Fibroblast of skin of right biceps (primary cell): Measurements from ENCODE around the gene TNS3.
"Not testable (repeated sequence)": the region's sequence is repeated elsewhere in the genome, so short reads cannot be mapped to it uniquely, and the experiment has no call there.

Source experiments
- DNase-seq: peaks from one replicate; pipeline ENCODE4 v3.0.0-alpha.2; 2013

The TNS3 gene

DNA sequence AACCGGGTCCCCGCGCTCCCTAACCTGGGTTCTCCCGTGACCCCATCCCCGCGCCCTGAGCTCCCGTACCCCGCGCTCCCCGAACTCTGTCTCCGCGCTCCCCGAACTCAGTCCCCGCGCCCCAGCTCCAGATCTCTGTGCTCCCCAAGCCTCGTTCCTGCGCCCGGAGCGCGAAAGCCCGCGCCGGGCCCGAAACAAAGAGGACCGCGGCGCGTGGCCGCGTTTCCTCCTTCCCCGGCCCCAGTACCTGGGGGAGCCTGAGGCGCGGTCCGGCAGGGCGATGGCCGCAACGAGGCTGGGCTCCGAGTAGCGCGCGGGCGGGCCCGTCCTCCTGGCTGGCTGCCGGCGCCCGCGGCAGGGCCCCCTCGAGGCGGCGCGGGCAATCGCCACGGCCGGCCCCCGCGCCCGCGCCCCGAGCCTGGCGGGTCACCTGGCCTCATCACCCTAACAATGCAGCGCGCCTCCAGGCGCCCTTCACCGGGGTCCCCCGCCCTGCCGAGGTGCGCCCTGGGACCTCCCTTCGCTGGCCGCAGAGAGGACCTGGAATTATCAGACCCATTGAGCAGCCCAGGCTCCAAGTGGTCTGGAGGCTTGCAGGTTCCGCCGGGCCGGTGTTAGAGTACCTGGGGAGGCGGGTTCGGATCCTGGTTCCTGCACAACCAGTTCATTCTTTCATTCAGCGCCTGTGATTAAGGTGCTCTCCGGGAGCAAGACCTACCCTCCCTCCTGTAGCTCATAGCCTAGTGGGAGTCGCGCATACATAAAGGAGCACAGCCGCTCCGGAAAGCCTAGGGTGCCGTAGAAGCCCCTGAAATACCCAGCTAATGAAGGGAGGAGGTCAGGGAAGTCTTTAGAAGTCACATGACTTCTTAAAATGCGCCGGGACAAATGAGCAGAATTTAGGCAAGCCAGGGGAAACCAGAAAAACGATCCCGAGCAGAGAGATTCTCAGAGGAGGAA, at the start of gene TNS3:
TSS of gene TNS3 (minus strand) at position 308 of the 960 bp plus-strand sequence. CDS start 142,475 bp downstream, outside the sequence.
- DNase-seq, result peak; percentile 56

DNA sequence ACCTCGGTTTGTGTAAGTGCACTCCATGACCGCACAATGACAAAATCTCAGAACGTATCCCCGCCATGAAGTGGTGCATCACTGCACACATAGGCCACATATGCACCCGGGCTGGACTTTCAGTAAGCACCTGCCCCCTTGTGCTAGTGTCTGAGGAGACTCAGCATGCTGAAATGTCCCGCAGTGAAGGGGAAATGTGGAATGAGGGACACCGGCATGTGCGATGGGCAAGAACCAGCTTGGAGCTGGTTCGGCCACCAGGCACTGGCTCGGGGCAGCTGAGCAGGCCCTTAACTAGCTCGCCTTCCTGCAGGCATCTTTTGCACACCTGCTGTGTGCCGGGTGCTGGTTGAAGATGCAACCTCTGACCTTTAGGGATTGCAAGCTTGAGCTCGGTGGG, 49.8 kb upstream of the TNS3 start:
- DNase-seq, result no peak

DNA sequence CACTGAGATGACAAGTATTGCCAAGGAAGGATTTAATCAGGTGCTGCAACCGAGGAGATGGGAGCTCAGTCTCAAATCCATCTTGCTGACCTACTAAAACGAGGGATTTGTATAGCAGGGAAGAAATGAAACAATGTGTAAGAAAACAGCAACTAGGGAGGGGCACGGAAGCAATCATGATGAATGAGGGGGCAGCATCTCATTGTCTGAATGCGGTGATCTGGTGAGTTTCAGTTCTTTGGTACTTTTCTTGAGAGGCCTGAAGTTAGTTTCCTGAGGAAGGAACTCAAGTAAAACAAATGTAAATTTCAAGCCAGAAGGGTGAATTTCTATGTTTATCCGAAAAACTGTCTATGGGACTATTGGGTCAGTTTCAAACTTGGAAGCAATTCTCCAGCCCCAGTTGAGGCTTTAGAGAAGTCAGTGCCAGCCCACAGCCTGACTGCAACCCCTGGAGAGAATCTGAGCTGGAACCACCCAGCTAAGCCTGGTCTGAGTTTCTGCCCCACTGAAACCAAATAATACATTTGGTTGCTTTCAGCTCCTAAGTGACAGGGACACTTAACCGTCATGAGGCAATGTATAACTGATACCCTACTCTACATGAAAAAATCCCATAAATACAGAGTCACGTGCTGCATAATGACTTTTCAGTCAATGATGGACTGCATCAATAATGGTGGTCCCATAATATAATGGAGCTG, 45.8 kb upstream of the TNS3 start:
- DNase-seq, result no peak

DNA sequence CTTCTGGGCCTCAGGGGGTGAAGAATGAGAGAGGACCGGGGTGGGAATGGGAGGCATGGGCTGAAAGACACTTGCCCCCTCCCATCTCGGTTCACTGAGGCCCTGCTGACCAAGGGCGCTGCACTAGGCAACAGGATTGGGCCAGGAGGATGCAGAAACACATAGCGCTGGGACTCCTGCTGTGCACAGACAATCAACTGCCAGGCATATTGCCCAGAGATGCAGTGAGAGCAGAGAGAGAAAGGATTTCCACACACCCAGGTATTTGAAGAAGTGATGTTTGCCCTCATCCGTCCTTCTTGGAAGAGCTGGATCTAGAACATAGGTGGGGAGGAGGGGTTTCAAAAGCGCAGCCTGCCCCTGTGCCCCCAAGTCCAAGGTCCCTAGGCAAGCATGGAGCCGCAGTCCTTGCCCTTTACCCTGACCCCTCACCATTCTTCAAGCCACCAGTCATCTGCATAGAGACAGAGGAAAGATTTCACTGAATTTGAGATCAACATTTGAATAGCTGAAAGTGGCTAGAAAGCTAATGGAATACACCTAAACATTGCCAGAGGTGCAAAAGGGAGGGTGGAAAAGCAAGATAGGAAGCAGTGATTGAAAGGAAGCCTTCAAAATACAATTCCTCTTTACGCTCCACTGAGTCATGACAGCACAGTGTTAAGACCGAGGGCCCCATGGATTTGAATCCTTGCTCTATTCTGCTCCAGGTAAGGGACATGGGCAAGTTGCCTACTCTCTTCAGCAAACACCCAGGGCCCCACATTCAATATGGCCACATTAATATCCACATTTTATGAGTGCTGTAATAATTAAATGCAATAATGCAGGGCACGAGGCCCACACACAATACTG, 44.2 kb upstream of the TNS3 start:
- no peak for DNase-seq

DNA sequence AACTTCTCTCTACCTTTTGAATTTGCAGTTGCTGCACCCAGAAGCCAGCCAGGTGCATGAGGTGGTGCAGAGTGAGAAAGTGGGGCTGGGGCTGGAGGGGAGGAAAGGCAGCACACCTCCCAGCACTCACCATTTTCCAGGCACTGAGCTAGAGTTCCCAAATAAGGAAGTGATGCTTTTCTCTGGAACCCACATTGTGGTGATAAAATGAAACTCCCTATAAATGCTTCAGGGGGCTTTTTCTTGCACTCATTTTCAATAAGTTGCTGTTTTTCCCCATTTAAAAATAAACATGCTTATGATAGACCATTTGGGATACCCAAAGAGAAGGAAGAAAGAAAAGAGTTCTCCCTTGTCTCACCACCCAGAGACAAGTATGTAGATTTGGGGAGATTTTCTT, 42.8 kb upstream of the TNS3 start:
- DNase-seq, result no peak

DNA sequence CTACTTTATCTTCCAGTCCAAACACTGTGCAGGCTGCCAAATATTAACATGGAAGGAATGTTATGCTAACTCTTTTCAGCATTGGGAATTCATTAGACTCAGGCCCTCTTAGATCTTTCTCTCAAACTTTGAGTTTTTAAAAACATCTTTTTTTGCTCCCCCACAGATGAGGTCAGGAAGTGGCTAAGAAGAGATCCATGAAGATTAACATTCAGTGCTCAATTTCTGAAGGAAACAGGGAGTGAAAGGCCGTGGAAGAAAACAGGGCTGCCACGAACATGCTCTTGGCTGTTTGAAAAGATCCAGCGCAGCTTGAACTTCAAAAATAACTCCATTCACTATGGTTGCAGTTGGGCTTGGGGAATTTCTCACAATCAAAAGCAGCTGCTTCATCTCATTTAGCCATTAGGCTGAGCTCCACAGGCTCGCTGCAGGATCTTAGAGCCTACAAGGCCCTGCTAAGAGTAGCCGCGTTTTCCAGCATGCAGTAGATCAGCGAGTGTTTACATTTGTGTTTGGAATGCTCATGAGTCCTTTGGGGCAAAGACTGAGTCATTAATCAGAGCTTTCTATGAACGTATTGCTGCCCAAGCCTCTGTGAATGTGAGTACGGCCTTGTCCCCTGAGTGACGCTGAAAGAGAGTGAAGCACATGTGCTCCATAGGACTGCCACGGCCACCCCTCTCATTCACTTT, 41.2 kb upstream of the TNS3 start:
- DNase-seq, result peak; percentile 97

DNA sequence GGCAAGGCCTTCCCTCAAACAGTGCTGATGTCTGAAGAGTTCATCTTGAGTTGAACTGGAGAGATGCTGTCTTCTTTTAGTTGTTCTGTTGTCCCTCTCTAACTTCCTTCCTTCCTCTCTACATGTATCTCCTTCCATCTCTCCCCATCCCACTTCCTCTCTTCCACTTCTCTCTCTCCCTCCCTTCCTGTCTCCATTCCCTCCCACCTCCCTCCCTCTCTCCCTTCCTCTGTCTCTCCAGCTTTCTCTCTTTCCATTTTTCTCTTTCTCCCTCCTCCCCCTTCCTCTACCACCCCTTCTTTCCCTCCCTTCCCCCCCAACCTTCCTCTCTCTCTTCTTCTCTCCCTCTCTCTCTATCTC, 40.7 kb upstream of the TNS3 start:
- no peak for DNase-seq

DNA sequence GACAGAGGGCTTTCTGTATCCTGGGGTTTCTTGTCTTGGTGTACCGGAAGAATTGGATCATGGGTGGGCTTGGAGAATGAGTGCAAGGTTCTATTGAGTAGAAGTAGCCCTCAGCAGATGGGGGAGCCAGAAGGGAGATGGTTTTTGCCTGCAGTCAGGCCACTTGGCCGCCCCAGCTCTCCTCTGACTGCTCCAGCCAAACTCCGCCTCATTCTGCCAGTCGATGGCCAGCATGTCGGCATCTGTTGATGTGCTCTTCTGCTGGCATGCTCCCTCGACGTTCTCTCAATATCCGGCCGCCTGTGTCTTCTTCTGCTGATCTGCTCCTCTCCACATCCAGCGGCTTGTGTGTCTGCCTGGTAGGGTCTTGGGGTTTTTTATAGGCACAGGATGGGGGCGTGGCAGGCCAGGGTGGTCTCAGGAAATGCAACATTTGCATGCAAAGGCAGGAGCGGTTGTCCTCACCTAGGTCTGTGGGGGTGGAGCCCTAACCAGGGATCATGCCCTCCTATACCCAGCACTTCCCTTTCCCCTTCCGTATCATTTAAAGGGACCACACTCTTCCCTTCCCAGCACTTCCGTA, 40.2 kb upstream of the TNS3 start:
- DNase-seq, result no peak

DNA sequence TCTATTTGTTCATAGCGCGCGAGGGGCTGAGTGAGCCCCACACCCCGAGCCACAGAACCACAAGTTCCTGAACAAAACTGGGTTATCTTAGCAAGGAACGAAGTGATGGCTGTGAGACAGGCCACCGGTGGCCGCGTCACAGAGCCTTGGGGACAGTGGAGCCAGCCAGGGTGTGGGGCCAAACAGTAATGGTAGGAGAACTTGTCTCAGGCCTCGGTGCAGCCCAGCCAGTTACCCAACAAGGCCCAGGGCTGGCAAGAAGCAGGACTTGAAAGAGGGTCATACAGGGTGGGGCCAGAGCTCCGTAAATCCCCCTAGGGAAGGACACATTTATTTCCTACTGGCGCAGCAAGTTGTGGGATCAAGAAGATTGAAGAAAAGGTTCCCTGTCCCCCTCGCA, 39.4 kb upstream of the TNS3 start:
- no peak for DNase-seq

DNA sequence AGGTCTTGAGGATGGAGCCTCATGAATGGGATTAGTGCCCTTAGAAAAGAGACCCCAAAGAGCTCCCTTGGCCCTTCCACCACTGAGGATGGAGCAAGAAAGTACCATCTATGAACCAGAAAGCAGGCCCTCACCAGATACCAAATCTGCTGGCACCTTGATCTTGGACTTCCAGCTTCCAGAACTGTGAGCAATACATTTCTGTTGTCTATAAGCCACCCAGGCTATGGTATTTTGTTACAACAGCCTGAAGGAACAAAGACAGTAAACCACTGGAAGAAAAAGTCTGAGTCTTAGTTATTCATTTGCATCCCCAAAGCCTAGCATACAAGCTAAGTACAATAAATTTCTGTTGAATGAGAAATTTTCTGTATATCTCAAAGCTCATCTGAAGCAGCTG, 37.9 kb upstream of the TNS3 start:
- DNase-seq, result no peak

DNA sequence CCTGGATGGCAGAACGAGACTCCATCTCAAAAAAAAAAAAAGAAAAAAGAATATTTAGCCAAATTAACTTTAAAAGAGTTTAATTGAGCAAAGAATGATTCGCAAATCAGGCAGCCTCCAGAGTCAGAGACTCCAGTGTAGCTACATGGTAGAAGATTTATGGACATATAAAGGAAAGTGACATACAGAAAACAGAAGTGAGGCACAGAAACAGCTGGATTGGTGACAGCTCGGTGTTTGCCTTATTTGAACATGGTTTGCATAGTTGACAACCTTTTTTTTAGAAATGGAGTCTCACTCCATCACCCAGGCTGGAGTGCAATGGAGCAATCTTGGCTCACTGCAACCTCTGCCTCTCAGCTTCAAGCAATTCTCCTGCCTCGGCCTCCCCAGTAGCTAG, 35.2 kb upstream of the TNS3 start:
- DNase-seq, result no peak

DNA sequence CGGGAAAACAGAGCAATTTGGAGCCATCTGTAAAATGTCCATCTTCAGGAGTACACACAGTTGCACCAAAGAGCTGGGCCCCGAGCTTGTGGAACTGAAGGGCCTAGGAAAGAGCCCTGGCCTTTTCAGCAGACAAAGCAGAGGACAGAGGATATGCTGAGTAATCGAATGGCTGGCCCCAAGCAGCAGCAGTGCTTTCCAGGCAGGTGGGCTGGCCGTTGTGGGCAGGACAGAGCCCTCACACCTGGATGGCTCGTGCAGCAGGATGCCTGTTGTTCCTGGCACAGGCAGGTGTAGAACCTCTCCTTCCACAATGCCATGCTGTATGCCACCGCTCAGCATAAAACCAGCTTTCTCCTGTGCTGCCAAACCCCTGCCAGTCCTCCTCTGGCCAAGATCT, 32.5 kb upstream of the TNS3 start:
- no peak for DNase-seq

DNA sequence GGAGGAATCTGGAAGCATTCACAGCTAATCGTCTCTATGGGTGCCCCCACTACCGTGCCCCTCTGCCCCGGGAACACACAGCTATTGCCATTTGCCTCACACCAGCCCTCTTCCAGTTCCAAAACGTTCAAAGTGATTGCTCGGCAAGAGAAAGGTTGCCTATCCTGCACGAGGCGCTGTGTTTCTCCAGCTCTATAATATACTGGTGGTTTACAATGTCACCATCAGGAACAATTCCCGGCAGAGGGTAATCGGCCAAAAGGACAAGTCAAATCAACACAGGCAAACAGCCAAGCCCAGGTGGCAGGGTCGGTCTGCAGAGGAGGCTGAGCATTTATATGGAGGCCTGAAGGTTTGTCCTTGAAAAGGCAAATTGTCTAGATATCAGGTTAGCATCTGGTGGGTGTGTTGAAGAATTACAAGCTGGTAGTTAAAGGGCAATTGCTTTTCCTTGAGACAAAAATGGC, 29.2 kb upstream of the TNS3 start:
- no peak for DNase-seq

DNA sequence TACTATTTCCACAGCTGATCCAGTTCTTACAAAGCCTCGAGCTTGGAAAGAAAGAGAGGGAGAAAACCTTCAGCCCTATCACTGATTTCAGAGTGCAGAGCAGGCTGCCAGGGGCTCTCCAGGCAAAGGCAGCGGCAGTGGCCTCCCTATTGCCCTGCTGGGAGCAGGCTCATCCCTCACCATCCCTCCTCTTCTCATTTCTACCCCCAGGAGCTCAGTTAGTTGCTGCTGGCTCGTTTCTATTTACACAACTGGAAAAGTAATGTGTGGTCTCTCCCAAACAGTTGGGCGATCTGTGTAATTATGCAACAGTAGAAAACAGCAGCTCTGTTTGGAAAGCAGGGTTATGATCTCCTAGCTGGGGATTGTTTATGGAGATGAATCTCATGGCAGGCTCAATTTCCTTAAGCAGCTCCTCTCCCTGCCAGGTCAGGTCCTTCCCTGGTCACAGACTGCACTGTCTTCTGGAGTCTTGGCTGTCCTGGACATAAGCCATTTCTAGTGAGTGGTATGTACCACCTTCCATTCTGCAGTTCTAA, 28.7 kb upstream of the TNS3 start:
- peak; percentile 75 for DNase-seq

DNA sequence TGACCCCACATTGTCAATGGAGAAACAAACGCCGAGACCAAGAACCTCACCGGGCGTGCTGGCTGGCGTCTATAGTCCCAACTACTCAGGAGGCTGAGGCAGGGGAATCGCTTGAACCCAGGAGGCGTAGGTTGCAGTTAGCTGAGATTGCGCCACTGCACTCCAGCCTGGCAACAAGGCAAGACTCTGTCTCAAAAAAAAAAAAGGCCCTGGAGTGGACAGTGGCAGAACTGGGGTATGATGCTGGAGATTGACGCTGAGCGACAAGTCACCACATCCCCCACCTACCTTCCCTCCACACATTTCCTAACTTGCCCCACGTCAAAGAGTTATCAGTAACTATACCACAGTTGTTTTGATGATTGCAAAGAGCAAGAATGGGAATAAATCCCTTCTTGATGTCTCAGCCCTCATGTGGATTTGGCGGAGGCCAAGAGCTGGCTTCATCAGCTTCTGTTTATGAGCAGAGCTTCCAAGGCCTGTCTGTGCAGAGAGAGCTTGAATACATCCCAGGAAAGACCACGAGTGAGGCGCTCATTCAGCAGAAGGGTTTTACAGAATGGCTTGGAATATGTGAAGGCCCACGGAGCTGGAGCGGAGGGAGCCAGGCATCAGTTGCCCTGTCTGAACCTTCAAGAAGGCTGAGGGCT, 28.0 kb upstream of the TNS3 start:
- DNase-seq, result peak; percentile 73

DNA sequence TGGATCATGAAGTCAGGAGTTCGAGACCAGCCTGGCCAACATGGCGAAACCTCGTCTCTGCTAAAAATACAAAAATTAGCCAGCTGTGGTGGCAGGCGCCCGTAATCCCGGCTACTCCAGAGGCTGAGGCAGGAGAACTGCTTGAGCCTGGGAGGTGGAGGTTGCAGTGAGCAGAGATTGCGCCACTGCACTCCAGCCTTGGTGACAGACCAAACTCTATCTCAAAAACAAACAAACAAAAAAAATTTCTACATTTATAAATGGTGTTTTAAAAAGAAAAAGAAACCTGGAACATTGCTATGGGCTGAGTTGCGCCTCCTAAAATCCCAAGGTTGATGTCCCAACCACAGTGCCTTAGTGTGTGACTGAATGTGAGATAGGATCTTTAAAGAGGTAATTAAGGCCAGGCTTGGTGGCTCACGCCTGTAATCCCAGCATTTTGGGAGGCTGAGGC, 24.7 kb upstream of the TNS3 start:
- DNase-seq, result not testable (repeated sequence)

DNA sequence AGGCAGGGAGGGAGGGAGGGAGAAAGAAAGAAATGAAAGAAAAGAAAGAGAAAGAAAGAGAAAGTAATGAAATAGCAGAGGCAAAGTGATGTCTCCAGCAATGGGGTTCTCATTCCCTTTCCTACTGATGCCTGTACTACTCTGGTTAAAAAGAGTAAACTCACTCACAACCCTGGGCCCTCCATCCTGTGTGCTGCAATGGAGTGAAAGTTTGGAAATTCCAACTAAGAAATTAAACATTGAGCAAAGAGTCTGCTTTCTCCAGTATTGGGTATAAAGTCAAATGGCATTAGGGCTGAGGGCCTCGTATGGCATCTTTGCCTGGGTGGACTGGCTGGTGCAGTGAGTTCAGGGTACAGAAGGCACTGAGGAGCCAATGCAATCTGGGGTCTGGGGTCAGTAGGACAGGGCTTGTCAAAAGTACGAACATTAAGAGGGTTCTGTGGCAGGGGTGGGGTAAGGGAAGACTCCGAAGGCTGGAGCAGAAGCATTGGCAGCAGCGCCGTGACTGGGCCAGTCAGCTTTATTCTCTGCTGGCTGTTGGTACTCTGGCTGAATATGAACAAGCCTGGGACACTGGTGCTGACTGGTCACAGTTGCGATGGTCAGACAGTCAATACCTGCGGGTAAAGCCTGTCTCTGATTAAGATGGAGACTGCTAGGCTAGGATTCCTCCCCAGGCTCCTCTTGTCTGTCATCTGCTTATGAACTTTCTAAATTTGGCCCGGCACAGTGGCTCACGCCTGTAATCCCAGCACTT, 24.1 kb upstream of the TNS3 start:
- no peak for DNase-seq

DNA sequence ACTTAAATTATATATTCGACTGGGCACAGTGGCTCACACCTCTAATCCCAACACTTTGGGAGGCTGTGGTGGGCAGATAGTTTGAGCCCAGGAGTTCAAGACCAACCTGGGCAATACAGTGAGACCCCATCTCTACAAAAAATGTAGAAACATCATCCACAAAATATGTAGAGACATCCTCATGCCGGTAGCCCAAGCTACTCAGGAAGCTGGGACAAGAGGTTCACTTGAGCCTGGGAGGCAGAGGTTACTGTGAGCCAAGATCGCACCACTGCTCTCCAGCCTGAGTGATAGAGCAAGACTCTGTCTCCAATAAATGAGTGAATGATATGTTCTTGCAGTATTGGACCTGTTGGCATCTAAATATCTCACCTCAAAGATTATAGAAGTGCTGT, 22.6 kb upstream of the TNS3 start:
- peak; percentile 40 for DNase-seq

DNA sequence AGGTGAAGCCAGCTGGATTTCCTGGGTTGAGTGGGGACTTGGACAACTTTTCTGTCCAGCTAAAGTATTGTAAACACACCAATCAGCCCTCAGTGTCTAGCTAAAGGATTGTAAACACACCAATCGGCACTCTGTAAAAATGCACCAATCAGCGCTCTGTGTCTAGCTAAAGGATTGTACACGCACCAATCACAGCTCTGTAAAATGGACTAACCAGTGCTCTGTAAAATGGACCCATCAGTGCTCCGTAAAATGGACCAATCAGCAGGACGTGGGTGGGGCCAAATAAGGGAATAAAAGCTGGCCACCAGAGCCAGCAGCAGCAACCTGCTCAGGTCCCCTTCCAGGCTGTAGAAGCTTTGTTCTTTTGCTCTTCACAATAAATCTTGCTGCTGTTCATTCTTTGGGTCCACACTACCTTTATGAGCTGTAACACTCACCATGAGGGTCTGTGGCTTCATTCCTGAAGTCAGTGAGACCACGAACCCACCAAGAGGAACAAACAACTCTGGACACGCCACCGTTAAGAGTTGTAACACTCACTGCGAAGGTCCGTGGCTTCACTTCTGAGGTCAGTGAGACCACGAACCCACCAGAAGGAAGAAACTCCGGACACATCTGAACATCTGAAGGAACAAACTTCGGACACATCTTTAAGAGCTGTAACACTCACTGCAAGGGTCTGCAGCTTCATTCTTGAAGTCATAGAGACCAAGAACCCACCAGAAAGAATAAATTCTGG, 21.8 kb upstream of the TNS3 start:
- DNase-seq, result not testable (repeated sequence)
